VCaP (cell line): ENCODE results near the gene FRMD6.
"Not testable (repeated sequence)": the region's sequence is repeated elsewhere in the genome, so short reads cannot be mapped to it uniquely, and the experiment has no call there.

ENCODE experiments used
- H3K27ac ChIP-seq: fragments of 450-650 bp; 2 replicates; pipeline ENCODE4 v1.5.1; 2017
- CTCF ChIP-seq: fragments of 450-650 bp; conservative IDR thresholded peaks from 2 replicates; pipeline ENCODE4 v1.5.1; 2017; ENCODE audit warnings: mild to moderate bottlenecking, moderate library complexity

FRMD6 gene

GRCh38 chr14:51759950-51760349 is 108.2 kb downstream of the FRMD6 start:
- no peak overlapping the region for H3K27ac ChIP-seq
- no peak for TF ChIP-seq CTCF

DNA sequence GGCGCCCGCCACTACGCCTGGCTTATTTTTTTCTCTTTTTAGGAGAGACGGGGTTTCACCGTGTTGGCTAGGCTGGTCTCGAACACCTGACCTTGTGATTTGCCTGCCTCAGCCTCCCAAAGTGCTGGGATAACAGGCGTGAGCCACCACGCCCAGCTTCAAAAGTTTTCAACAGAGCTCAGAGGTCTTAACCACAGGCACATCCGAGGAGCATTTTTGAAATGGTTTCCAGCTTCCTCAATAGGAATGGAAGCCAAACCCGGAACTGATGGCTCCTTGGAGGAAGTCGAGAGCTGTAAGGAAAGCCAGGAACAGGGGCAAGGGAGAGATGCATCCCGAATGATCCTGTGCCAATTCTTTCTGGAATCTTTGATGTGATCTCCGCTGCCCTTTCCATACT is 114.0 kb downstream of the FRMD6 start:
- H3K27ac ChIP-seq, result not testable (repeated sequence)

- not testable (repeated sequence) for H3K27ac ChIP-seq
Observed at GRCh38 chr14:51766586-51766985, 114.9 kb downstream of the FRMD6 start.

GRCh38 chr14:51769261-51769660 is 117.6 kb downstream of the FRMD6 start:
- H3K27ac ChIP-seq, result not testable (repeated sequence)

- no peak overlapping the region for H3K27ac ChIP-seq
- no peak for TF ChIP-seq CTCF
Observed at GRCh38 chr14:51774209-51774608, 122.5 kb downstream of the FRMD6 start.

DNA sequence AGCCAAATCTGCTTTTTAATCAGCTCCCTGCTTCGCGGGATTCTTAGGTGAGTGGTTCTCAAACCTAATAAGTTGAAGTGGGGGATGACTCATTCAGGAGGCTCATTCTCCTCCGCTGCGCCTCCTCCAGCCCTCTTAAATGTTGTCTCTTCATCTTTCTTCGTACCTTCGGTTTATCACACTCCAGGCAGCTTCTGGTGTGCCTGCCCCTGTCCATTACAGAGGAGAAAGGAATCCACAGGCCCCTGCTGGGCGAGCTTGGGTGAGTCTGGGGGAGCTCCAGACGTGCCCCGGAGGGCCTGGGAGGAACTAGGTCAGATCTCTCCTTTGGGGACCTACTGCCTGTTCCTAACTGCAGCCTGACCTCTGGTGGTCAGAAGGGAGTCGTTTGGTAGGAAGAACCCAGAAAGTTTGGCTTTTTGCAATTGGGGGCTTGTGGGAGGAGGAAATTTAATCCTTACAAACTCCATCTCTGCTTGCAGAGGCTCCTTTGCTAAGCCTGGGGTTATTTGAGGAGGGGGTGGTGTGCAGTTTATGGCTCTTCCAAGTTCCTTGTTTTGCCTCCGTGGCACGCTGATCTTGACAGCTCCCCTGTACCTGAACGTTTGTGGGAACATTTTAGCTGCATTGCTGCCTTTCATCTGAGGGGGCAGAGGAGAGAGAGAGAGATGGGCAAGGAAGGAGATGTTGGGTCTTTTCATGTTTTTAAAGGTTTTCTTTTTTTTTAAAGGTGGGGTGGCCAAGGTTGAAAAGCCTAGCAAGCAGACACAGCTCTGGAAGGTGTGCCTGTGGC is 124.6 kb downstream of the FRMD6 start:
- peak; percentile 79 for TF ChIP-seq CTCF

GRCh38 chr14:51780006-51780692 is 128.4 kb downstream of the FRMD6 start:
- peak; percentile 88 for TF ChIP-seq CTCF
- H3K27ac ChIP-seq, result no peak overlapping the region

More for the DNA sequence above, 124.6 kb downstream of the FRMD6 start:
- H3K27ac ChIP-seq, result no peak overlapping the region
